HuH-7.5 (cell line): ENCODE measurements around the gene KLHL29.

Source experiments
- DNase-seq: peaks from one replicate; pipeline ENCODE4 v3.0.0; 2011; ENCODE audit warnings: low spot score

KLHL29 gene

GRCh38 chr2:23571527-23572282, 186.7 kb downstream of the KLHL29 start:
- DNase-seq, result no peak

GRCh38 chr2:23574919-23575654, 190.1 kb downstream of the KLHL29 start:
- DNase-seq, result no peak

GRCh38 chr2:23578964-23579671, 194.1 kb downstream of the KLHL29 start:
- DNase-seq, result no peak

DNA sequence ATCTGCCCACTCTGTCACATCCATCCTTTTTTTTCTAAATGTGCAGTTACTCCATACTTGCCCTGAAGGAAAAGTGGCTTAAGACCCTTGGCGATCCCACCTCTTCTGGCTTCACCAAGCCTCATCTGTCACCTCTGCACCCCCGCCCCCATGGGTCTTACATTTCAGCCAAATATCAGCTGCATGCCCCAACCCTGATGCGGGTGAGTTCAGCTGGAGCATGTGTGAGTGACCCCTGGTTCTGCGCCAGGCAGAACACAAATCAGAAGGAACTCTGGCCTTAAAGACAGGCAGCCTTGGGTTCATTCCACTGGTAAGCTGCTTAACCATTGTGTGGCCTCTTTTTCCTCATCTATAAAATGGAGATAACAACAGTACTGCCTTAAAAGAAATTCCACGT, 194.7 kb downstream of the KLHL29 start:
- no peak for DNase-seq

DNA sequence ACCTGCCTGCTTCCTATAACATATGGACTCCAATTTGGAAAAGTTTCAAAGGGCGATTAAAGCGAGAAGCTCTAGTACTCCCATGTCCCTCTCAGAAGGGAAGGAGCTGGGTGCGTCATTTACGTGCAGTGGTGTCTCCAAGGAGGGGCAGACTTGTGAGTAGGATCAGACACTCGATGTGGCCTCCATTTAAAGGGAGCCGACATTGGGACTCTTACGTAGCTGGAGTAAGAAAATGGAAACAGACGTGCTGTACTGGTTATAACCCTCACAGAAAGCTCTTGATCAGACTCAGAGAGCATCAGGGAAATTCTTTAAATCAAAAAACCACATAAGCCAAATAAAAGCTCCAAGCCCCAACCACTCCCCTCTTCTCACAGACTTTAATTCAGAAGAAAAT, 198.5 kb downstream of the KLHL29 start:
- no peak for DNase-seq

- DNase-seq, result no peak
Observed at GRCh38 chr2:23584054-23584745, 199.2 kb downstream of the KLHL29 start.

DNA sequence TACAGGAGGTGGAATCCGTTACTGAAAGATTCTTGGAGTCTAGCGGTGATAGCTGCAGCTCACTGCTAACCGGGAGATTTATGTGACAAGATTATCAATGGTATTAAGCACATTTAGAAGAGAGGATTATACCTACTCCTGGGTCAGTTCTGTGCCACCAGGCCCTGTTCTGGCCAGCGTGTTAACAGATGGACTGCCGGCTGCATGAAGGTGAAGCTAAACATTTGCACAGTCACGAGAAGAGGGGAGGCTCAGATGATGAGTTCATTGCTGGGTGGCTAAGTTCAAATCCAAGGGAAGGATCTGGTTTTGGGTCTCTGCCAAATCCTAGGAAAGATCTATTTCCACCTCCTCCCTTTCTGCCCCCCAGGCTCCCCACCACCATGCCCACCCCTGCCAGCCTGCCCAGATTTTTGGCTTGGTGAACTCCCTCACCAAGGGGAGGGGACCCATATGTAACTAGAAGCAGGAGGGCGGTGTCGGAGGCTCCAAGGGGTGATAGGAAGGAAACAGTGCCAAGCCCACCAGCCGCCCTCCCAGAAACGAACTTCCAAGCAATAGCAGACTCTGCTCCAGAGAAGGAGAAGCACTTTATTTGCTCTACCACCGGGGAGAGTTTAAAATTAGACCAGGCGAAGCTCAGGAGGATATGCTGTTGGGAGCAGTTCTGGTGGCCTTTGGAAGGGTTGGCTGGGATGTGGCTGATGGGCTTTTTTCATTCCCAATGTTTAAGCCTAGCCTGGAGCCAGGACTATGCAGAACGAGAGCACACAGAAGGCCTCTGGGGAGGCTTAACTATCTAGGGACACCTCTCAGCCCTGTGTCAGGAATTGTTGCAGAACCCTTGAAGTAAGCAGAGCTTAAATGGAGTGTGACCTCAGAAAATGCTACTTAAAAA, 200.5 kb downstream of the KLHL29 start:
- no peak for DNase-seq

DNA sequence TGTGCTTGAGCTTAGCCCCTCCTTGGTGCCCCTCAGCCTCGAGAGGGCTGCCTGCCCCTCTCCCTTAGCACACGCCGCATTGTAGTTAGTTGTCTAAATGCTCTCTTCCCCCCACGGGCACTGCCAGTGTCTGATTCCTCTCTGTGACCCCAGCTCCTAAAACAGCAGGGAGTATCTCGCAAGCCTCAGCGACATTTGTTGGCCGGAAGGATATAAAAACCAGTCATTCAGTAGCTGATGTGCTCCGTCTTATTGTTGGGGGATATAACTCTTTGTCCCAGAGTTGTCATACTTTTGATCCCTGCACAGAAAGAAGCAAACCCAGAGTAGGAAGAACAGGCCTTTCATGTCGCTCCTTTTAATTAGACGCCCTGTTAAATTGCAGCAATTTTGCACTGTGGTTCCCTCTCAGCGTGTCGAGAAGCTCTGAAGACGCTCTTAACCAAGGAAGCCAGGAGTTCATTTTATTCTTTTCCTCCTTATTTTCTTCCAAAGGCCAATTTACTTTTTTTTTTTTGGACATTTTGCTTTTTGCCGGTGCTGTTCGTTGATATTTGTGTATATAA, 201.8 kb downstream of the KLHL29 start:
- DNase-seq, result no peak

GRCh38 chr2:23587341-23587880, 202.4 kb downstream of the KLHL29 start:
- DNase-seq, result no peak

GRCh38 chr2:23588106-23588505, 203.1 kb downstream of the KLHL29 start:
- DNase-seq, result no peak

- DNase-seq, result no peak
Observed at GRCh38 chr2:23588508-23589201, 203.7 kb downstream of the KLHL29 start.

- peak; percentile 75 for DNase-seq
Observed at GRCh38 chr2:23589220-23589647, 204.3 kb downstream of the KLHL29 start.

GRCh38 chr2:23589739-23590138, 204.8 kb downstream of the KLHL29 start:
- DNase-seq, result no peak

DNA sequence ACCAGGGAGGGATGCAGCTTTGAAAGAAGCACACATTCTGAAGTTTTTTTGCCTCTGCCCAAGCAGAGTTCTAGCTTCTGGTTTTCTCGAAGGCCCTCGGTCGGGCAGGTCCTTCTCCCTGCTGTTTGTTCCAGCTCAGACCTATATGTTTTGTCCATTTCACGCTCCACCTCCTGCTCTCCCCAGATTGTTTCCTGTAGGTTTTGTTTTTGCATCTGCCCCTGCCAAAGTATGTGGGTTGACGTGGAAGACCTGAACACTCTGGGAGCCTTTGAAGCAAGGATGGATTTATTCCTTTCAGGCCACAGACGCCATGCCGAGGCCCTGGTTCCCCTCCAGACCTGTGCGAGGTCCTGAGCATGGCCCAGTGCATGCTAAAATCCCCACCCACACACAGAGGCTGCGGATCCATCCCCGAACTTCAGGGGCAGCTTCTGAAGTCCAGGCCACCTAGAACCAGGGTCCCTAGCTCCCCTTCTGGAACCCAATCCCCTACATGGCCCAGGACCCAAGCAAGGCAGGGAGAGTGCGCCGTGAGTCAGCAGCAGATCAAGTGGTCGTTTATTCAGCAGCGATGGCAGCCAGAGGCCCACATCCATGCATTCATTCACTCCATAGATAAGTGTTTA, 205.4 kb downstream of the KLHL29 start:
- DNase-seq, result no peak

DNA sequence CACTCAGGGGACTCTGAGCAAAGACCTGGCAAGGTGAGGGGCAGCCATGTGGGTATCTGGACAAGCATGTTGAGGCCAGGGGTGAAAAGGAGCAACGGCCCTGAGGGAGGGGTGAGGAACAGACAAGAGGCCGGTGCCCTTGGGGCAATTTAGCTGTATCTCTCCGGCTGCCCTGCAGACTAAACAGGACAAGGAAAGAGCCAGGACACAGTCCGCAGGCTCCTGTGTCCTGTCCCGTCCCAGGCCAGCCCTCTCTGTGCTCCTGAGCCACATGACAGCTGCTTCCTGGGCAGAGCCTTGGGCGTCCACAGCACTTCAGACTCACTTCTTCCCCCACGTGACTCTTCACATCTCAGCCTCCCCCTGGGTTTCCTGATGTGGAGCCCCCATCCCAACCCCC, 206.1 kb downstream of the KLHL29 start:
- no peak for DNase-seq

DNA sequence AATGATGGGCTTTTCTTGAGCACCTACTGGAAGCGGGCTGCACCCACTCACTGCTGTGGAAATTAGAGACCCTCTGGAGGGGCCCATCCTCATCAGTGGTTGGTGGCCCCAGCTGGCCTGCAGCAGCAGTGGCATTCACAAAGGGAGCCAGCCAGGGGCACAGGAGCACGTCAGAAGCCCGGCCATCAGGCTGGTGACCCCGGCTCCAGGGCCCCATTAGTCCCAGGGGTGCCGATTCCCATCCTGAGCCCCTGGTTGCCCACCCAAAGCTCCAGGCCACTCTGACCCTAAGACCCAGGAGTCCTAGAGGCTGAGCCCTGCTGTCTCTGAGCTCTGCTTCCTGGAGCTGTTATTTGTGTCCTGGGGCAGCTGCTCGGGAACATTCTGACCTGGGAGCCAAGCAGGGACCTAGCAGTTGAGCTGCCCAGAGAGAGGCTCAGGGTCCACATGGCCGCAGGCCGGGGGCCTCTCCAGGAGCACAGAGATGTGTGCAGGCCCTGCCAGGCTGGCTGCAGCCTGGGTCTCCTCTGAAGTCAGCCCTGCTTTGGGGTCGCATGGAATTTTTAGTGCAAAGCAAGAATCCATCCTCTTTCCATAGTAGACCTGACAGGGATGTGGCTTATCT, 207.2 kb downstream of the KLHL29 start:
- no peak for DNase-seq

DNA sequence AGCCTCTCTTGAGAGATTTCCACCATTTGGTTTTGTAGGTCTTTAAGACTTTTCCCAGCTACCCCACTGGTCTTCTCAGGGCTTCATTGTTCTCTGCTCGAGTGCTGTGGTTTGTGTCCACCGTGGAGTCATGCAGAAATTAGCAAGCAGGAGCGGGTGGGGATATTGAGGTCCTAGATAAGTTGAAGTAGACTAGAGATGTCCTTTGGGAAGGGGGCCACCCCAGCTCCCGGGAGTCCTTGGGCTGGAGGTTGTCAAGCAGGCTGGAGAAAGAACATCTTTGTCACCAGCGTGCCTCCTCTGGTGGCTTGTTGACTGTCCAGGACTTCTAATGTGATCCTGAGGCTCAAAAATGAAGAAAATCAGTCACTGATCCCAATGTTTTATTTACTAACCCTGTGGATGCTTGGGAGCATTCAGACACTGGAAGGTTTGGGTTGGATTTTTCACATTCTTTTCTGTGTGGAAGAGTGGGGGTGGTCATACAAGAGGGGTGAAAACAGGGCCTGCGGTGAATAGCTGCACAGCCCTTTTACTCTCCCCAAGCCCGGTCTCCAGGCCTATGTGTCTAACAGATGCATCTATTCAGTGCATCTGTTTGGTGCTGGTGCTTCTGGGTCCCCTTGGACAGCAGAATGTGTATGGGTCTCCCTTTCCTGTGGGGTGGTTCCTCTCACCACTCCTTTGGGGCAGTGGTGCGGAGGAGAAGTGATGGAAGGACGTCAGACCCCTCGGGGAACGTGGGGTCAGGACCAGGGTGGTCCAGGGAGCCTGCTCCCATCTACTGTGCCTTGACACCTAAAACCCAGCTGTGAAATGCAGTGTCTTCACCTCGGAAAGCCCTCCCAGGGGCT, 208.1 kb downstream of the KLHL29 start:
- DNase-seq, result no peak
